Measurements from ENCODE around the gene ADAMTSL1.

- TF ChIP-seq CTCF (IDR thresholded peaks at IDR 0.05) (no peak), ZFX (IDR thresholded peaks at IDR 0.05; ENCODE audit: borderline replicate concordance) (no peak)
Measured at GRCh38 chr9:18705796-18706392, 231.9 kb downstream of the ADAMTSL1 start.

Measured in 22Rv1 (cell line).